Colonic mucosa (tissue), 4 donors: ENCODE data around the gene RPH3AL. TPM values are rescaled to one million over a fixed set of nuclear protein-coding genes. Genes with fewer than 3 reads are reported as not detected.

Experiments
- DNase-seq: peaks from one replicate; pipeline ENCODE4 v3.0.0-alpha.2; 2020
- H3K27ac ChIP-seq: fragments of 200-600 bp; one replicate; pipeline ENCODE4 v1.8.0; 2021
- H3K27me3 ChIP-seq: fragments of 200-600 bp; one replicate; pipeline ENCODE4 v1.8.0; 2021
- H3K36me3 ChIP-seq: fragments of 200-600 bp; one replicate; pipeline ENCODE4 v1.8.0; 2021
- H3K4me1 ChIP-seq: fragments of 200-600 bp; one replicate; pipeline ENCODE4 v1.8.0; 2021; ENCODE audit warnings: mild to moderate bottlenecking
- H3K4me3 ChIP-seq: fragments of 200-600 bp; one replicate; pipeline ENCODE4 v1.8.0; 2021
- H3K9ac ChIP-seq, 2 donors: one replicate each; pipeline ENCODE4 v1.7.0; 2013; ENCODE audit warnings: control low read depth in 2 of 2, low read depth in 2 of 2, low read length in 2 of 2
- H3K9me3 ChIP-seq: fragments of 200-600 bp; one replicate; pipeline ENCODE4 v1.8.0; 2021
- intact Hi-C: fragments of 100-400 bp; cut with DNase I; formaldehyde crosslinking; loops from one replicate; pipeline ENCODE4 v1.14.1; 2022
- total RNA-seq, 2 donors: library from RNA; stranded (reverse); fragmentation: NEBNext Ultra II Directional in 1 of 2; extraction: Animal tissue kit (Norgen Biotek cat#: 25700) in 1 of 2; gene quantifications; one replicate each; pipeline ENCODE4 v1.2.1, GENCODE V29; 2021
- TF ChIP-seq, protein P1 (sequence below): fragments of 200-600 bp; IDR thresholded peaks from one replicate; pipeline ENCODE4 v1.8.0; 2022; ENCODE audit warnings: antibody characterized with exemption, mild to moderate bottlenecking
- donor health status: healthy.
- donor health status: DM: no; HTN: no; CAD: no.
- donor health status: DM: no; HTN: no; CAD: no.

RPH3AL gene
- total RNA-seq, 2 donors from 2014 or later: 14.9 to 34.2 TPM

DNA sequence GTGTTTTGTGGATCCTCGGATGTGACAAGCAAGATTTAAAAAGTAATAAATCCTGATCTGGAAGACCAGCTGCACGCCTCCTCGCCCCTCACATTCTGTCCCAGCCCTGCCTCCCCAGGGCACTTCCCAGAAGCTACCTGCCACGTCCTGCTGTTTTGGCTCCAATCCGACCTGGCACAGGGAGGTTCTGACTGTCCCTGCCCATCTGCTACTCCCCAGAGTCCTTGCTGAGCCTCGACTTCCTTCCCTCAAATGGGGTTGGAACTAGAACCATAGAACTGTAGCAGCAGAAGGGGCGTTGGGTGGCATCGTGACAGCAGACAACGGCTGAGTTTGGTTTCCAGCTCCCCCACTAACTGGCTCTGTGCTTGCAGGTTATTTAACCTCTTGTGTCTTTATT lies 71.7 kb downstream of the RPH3AL start:
- no peak overlapping the region for H3K4me3 ChIP-seq
- H3K9ac ChIP-seq: no peak overlapping the region
- peak; percentile 9 for DNase-seq
- no peaks in the 10 kb centered on the region for H3K27me3 ChIP-seq
- TF ChIP-seq, protein P1, sequence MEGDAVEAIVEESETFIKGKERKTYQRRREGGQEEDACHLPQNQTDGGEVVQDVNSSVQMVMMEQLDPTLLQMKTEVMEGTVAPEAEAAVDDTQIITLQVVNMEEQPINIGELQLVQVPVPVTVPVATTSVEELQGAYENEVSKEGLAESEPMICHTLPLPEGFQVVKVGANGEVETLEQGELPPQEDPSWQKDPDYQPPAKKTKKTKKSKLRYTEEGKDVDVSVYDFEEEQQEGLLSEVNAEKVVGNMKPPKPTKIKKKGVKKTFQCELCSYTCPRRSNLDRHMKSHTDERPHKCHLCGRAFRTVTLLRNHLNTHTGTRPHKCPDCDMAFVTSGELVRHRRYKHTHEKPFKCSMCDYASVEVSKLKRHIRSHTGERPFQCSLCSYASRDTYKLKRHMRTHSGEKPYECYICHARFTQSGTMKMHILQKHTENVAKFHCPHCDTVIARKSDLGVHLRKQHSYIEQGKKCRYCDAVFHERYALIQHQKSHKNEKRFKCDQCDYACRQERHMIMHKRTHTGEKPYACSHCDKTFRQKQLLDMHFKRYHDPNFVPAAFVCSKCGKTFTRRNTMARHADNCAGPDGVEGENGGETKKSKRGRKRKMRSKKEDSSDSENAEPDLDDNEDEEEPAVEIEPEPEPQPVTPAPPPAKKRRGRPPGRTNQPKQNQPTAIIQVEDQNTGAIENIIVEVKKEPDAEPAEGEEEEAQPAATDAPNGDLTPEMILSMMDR: no peak
- no peak overlapping the region for H3K27ac ChIP-seq
- intact Hi-C loops: no loop called here
- no peaks in the 10 kb centered on the region for H3K4me1 ChIP-seq
- H3K36me3 ChIP-seq: no peaks in the 10 kb centered on the region
- no peaks in the 10 kb centered on the region for H3K9me3 ChIP-seq

DNA sequence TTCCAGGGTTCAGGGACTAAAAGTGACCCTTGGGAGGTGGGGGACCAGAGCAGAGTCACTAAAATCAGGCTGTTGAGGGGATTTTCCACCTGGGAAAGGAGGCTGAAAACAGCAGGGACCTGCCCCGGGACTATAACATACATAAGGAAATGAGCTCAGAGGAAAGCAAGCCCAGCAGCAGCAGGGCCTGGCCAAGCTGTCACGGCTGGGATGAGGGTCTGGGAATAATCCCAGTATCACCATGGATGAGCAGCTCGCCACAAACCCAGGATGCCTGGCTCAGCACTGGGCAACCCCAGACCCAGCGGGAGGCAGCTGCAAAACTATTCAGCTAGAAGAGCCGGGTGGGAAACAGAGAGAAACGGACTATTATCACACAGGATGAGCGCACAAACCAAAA lies 72.4 kb downstream of the RPH3AL start:
- peak; percentile 8 for DNase-seq
- Histone ChIP-seq H3K4me1 (no peaks in the 10 kb centered on the region), H3K27me3 (no peaks in the 10 kb centered on the region), H3K9me3 (no peaks in the 10 kb centered on the region), H3K27ac (no peak overlapping the region), H3K9ac (no peak overlapping the region), H3K4me3 (no peak overlapping the region), H3K36me3 (no peaks in the 10 kb centered on the region)
- intact Hi-C loops: no loop called here
- TF ChIP-seq, protein P1: no peak

GRCh38 chr17:279776-280175 lies 72.8 kb downstream of the RPH3AL start:
- H3K27ac ChIP-seq: no peak overlapping the region

DNA sequence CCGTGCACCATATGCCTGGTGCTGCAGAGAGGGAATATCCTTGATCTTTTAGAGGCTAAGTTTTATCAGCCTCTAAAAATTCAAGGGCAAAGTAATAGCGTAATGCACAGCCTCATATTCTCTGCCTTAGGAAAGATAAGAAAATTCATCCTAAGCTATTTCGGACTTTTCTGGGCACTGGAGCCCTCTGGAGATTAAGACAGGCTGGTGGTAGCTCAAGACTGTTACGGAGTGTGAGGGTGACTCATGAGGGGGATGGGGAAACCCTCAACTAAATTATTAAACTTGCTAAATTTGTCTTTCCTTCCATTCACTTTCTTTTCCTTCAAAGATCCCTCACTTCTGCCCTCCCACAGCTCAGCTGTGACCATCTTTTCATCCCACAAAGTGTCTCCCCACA lies 73.3 kb downstream of the RPH3AL start:
- DNase-seq: no peak
- Histone ChIP-seq H3K9me3 (no peaks in the 10 kb centered on the region), H3K9ac (no peak overlapping the region), H3K27ac (no peak overlapping the region), H3K4me3 (no peak overlapping the region), H3K36me3 (no peaks in the 10 kb centered on the region), H3K4me1 (no peaks in the 10 kb centered on the region), H3K27me3 (no peaks in the 10 kb centered on the region)
- intact Hi-C loops: no loop called here
- TF ChIP-seq, protein P1: no peak

More at GRCh38 chr17:279776-280175, 72.8 kb downstream of the RPH3AL start:
- no peaks in the 10 kb centered on the region for H3K9me3 ChIP-seq
- intact Hi-C loops: no loop called here
- H3K4me1 ChIP-seq: no peaks in the 10 kb centered on the region
- H3K27me3 ChIP-seq: no peaks in the 10 kb centered on the region
- no peak overlapping the region for H3K9ac ChIP-seq
- TF ChIP-seq, protein P1: no peak
- no peaks in the 10 kb centered on the region for H3K36me3 ChIP-seq
- peak; percentile 8 for DNase-seq
- H3K4me3 ChIP-seq: no peak overlapping the region

GRCh38 chr17:278676-279059 lies 73.9 kb downstream of the RPH3AL start:
- Histone ChIP-seq H3K36me3 (no peaks in the 10 kb centered on the region), H3K27me3 (no peaks in the 10 kb centered on the region), H3K9ac (no peak overlapping the region), H3K4me1 (no peaks in the 10 kb centered on the region), H3K9me3 (no peaks in the 10 kb centered on the region), H3K27ac (no peak overlapping the region), H3K4me3 (no peak overlapping the region)
- TF ChIP-seq, protein P1: no peak
- peak; percentile 4 for DNase-seq
- intact Hi-C loops: no loop called here
